Activated CD8-positive, alpha-beta memory T cell treated with anti-CD3 and anti-CD28 coated beads, Interleukin-2, amount 50 U/mL, for 24 hours (primary cell): ENCODE data around the gene NFIB.

Experiments used
- DNase-seq: peaks from one replicate; pipeline ENCODE4 v3.0.0-alpha.2; 2020; ENCODE audit errors: extremely low read depth

NFIB gene

GRCh38 chr9:14214693-14215092 is 99.2 kb downstream of the NFIB start:
- DNase-seq = no peak

- DNase-seq = no peak
Observed at GRCh38 chr9:14214065-14214684, 99.8 kb downstream of the NFIB start.

GRCh38 chr9:14213504-14213903 is 100.4 kb downstream of the NFIB start:
- DNase-seq = no peak

GRCh38 chr9:14212697-14213420 is 101.1 kb downstream of the NFIB start:
- no peak for DNase-seq

DNA sequence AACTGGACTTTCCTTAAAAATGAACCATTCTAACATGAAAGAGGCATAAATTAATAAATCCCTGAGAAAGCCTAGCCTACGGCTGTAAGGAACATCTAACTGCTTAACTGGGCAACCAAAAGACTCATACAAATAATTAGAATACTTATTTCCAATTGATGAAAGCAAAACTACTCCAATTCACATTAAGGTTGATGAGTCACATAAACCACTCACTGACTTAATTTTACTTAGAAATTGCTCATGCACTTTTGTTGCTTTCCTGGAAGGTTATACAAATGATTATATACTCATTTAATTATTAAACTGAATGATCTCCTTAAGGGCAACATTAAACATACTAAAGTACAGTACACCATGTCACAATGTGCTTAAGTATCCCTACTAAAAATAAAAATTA is 101.9 kb downstream of the NFIB start:
- no peak for DNase-seq

GRCh38 chr9:14211564-14211963 is 102.4 kb downstream of the NFIB start:
- DNase-seq = no peak

DNA sequence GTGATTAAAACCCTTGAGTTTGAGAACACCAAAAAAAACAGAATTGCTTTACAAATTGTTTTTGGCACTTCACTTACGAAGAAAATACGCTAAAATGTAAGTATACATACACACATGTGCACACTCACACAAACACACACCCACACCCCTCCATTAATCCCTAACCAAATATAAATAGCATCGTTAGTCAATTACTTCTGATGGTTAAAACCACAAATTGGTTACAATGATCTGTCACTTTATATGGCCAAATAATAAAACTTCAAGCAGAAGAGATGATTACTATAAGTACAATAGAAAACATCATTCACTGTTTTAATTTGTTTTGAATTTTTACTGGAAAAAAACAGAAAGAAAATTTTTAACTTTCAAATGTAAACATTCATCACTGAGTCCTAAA is 103.5 kb downstream of the NFIB start:
- no peak for DNase-seq

- no peak for DNase-seq
Observed at GRCh38 chr9:14209399-14210345, 104.3 kb downstream of the NFIB start.

DNA sequence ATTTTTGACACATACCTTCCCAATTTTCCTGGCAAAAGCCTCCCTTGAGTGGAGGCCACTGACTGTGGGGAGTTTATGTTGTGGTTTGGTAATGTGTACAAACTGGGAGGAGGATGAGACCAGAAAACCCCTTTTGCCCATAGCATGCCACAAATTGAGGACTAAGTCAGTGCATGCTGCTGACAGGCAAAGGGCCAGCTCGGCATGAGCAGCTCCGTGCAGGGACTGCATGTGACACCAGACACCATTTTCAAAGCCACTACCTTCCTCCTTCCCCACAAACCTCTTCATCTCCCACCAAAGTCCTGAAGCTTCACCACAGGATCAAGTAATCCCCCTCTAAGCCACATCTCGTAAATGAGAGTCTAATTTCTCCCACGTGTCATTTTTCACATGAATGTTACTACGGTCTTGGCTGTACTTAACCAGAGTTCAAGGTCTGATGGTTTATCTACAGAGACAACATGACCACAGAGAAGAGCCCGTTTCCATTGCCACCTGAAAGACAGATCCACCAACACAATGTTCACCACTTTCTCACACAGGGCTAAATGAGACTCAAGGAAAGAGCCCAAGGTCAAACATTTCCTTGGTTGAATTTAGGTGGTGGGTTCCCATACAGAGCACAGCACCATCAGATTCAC is 106.5 kb downstream of the NFIB start:
- DNase-seq = no peak

GRCh38 chr9:14205463-14205862 is 108.5 kb downstream of the NFIB start:
- no peak for DNase-seq

GRCh38 chr9:14203356-14204056 is 110.4 kb downstream of the NFIB start:
- no peak for DNase-seq

GRCh38 chr9:14198841-14199455 is 115.0 kb downstream of the NFIB start:
- DNase-seq = no peak

DNA sequence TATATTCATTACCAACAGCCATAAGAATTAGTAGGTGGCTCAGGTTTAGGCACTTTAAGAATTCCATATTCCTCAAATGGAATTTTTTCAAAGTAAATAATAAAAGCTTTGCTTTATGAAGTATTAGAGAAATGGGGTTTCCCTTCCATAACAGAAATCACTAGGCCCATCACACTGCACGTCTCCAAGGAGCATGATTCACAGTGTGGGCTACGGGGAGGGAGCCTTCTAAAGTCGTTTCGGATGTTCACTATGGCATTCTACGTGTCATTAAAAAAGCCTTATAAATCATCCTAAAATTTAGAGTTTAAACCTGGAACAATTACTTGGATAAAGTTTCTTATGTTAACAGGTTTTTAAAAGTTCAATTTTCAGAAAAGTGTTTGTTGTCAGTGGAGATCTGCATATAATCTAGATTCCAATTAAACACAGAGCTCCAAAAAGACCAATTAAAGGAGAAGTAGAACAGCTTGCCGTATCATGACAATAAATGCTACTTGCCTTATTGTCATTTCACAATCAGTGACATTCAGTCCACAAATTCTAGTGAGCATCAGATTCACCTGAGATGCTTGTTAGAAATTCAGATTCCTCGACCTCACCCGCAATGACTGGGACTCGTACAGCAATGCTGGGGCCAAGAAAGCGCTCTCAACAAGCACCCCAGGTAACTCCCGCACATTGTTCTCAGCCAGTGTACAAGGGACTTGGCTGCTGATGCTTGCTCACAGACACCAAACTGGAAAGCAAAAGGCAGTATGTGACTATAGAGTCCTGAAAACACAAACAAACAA is 115.7 kb downstream of the NFIB start:
- DNase-seq = no peak

DNA sequence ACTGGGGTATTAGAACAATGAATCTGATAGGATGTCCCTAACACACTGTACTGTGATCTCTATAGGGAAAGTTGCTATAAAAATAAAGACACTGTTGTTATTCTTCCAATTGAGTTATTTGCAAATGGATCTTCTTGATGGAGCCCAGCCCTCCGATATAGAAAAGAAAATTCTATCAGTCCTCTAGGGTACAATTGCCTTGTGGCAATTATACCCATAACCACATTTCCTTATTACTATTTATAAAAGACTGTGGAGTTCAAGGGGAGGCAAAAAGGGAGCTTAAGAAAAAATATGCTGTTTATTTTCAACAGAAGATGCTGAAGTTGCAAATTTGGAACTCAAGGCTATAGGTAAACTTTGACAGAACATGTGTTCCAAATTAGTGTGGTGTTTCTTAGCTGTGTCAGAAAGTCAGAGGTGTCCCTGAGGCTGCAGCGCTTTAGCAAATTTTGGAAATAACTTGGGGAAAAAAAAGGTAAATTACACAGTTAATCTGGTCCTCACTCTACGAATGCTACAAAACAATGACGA is 116.5 kb downstream of the NFIB start:
- no peak for DNase-seq

DNA sequence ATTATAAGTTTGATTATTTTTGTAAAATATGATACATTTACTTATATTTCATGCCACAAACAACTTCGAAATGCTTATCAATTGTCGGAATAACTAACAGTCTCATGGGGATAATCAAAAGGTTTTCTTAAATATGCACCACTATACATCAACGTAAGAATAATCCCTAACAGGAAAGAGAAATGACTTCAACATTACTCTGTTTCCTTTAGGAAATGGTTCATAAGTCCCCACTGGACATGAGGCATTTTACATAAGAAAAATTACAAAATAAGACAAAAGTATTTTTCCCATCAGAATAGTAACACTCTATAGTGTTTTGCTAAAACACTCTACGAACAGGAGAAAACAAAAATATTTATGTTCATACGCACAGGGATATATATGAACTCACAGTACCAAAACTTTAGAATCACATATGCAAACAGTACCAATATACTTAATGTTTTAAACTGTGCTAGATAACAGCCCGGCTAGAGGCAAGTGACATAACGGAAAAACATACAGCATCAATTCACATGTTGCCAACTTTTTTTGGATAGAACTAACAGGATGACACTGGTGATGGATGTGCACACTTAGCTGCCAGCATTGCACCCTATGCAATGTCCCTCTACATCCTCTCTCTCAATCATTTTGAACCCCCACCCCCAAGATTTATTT is 120.5 kb downstream of the NFIB start:
- no peak for DNase-seq

GRCh38 chr9:14192556-14192955 is 121.4 kb downstream of the NFIB start:
- DNase-seq = no peak

GRCh38 chr9:14191512-14191911 is 122.4 kb downstream of the NFIB start:
- no peak for DNase-seq

- no peak for DNase-seq
Observed at GRCh38 chr9:14190240-14190639, 123.7 kb downstream of the NFIB start.

- DNase-seq = no peak
Observed at GRCh38 chr9:14189578-14189977, 124.4 kb downstream of the NFIB start.
